HG03103 (cell line): ENCODE measurements around the gene GMDS.

Experiments used
- ATAC-seq: cut with Tn5 transposase; IDR thresholded peaks from one replicate; pipeline ENCODE4 v1.9.1; 2021; ENCODE audit warnings: low read depth; ENCODE audit not compliant: unreplicated experiment

The GMDS gene

DNA sequence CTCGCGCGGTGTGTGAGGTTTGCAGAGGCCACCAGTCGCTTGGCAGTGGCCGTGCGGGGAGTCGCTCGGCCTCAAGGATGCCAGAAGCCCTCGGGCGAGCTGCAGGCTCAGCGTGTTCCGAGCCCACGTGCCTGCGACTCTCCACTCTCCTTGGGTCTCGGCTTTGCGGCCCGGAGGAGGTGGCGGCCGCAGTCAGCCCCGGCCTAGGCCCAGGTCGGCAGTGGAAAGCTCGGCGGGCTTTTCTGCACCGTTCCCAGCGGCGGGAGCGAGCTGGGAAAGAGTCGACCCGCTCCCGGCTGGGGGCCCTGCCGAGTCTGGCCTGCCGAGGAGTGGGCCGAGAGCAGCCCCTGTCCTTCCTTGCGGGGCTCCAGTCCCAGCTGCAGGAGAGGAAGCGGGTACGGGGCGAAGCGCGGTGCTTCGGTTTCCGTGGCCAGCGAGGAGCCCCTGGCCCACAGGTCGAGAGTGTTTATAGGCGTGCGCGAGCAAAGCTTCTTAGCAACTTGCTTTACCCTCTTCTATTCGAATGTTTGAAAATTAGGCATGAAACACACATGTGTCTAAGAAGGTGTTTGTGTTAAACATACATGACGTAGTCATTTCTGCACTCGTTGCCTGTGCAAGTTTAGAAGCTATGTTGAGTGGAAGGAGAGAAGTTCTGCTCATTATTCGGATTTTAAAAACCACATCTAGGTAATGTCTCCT lies 630.1 kb downstream of the GMDS start:
- ATAC-seq = no peak

DNA sequence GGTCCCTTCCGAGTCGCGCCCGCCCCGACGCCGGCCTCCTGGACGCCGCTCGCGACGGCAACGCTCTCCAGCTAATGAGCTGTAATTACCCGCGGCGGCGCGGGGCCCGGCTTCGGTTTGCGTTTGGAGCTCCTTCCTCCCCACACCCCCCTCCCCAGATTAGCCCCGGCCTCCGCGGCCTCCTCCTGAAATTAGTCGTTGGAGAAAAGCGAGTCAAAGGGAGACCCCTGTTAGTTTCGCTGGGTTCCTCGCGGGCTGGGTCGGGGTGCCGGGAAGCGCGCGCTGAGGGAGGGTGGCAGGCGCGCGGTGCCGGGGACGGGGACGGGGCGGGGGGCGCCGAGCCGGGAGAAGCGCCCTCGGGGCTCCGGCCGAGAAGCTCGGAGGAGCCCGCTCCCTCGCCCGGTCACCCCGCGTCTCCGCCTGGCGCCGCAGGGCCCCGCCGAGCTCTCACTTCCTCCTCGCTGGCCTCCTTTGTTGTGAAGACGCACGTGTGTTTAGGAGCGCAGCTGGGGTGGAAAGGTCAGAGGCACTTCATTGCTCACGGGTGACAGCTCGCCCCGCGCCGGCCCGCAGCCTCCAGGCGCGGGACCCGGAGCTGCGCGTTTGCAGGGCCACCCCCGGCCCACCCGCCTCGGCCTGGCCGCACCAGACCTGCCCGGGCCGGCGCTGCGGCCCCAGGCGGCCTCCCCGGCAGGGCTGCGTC lies 630.8 kb downstream of the GMDS start:
- no peak for ATAC-seq

DNA sequence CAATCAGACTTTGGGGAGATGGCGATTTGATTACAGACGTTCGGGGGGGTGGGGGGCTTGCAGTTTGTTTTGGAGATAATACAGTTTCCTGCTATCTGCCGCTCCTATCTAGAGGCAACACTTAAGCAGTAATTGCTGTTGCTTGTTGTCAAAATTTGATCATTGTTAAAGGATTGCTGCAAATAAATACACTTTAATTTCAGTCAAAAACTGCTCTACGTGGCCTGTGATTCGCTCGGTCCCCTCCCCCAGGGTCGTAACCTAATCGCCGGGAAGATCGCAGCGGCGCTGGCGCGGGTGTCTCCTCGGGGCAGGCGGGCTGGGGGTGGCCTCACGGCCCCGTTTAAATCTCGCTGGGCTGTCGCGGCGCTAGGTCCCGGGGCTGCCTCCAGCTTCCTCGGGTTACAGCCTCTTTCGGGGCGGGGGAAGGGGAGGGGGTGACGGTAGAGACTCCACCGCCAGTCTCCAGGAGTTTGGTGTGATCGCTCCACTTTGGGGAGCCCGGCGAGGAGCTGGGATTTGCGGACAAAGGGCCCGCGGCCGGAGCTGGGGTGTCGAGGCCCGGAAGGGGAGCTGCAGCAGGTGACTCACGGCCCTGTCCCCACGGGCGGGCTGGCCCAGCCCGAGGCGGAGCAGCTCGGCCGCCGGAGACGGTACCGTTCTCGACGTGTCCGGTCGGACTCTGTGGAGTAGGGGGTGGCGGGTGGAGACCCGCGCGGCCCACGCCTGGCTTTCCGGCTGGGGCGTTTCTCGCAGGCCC lies 631.5 kb downstream of the GMDS start:
- no peak for ATAC-seq

DNA sequence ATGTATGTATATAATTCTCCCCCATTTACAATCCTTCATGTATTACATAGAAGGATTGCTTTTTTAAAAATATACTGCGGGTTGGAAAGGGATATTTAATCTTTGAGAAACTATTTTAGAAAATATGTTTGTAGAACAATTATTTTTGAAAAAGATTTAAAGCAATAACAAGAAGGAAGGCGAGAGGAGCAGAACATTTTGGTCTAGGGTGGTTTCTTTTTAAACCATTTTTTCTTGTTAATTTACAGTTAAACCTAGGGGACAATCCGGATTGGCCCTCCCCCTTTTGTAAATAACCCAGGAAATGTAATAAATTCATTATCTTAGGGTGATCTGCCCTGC lies 632.1 kb downstream of the GMDS start:
- ATAC-seq = no peak

DNA sequence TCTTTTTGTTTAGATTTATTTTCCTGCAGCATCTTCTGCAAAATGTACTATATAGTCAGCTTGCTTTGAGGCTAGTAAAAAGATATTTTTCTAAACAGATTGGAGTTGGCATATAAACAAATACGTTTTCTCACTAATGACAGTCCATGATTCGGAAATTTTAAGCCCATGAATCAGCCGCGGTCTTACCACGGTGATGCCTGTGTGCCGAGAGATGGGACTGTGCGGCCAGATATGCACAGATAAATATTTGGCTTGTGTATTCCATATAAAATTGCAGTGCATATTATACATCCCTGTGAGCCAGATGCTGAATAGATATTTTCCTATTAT lies 632.5 kb downstream of the GMDS start:
- no peak for ATAC-seq

DNA sequence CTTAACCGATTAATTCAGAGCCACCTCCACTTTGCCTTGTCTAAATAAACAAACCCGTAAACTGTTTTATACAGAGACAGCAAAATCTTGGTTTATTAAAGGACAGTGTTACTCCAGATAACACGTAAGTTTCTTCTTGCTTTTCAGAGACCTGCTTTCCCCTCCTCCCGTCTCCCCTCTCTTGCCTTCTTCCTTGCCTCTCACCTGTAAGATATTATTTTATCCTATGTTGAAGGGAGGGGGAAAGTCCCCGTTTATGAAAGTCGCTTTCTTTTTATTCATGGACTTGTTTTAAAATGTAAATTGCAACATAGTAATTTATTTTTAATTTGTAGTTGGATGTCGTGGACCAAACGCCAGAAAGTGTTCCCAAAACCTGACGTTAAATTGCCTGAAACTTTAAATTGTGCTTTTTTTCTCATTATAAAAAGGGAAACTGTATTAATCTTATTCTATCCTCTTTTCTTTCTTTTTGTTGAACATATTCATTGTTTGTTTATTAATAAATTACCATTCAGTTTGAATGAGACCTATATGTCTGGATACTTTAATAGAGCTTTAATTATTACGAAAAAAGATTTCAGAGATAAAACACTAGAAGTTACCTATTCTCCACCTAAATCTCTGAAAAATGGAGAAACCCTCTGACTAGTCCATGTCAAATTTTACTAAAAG lies 633.0 kb downstream of the GMDS start:
- ATAC-seq = no peak

DNA sequence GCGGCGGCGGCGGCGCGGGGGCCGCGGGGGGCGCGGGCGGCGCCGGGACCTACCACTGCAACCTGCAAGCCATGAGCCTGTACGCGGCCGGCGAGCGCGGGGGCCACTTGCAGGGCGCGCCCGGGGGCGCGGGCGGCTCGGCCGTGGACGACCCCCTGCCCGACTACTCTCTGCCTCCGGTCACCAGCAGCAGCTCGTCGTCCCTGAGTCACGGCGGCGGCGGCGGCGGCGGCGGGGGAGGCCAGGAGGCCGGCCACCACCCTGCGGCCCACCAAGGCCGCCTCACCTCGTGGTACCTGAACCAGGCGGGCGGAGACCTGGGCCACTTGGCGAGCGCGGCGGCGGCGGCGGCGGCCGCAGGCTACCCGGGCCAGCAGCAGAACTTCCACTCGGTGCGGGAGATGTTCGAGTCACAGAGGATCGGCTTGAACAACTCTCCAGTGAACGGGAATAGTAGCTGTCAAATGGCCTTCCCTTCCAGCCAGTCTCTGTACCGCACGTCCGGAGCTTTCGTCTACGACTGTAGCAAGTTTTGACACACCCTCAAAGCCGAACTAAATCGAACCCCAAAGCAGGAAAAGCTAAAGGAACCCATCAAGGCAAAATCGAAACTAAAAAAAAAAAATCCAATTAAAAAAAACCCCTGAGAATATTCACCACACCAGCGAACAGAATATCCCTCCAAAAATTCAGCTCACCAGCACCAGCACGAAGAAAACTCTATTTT lies 633.7 kb downstream of the GMDS start:
- no peak for ATAC-seq

DNA sequence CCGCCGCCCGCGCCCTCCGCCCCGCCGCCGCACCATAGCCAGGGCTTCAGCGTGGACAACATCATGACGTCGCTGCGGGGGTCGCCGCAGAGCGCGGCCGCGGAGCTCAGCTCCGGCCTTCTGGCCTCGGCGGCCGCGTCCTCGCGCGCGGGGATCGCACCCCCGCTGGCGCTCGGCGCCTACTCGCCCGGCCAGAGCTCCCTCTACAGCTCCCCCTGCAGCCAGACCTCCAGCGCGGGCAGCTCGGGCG lies 634.2 kb downstream of the GMDS start:
- ATAC-seq = no peak

DNA sequence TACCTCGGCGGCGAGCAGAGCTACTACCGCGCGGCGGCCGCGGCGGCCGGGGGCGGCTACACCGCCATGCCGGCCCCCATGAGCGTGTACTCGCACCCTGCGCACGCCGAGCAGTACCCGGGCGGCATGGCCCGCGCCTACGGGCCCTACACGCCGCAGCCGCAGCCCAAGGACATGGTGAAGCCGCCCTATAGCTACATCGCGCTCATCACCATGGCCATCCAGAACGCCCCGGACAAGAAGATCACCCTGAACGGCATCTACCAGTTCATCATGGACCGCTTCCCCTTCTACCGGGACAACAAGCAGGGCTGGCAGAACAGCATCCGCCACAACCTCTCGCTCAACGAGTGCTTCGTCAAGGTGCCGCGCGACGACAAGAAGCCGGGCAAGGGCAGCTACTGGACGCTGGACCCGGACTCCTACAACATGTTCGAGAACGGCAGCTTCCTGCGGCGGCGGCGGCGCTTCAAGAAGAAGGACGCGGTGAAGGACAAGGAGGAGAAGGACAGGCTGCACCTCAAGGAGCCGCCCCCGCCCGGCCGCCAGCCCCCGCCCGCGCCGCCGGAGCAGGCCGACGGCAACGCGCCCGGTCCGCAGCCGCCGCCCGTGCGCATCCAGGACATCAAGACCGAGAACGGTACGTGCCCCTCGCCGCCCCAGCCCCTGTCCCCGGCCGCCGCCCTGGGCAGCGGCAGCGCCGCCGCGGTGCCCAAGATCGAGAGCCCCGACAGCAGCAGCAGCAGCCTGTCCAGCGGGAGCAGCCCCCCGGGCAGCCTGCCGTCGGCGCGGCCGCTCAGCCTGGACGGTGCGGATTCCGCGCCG lies 634.7 kb downstream of the GMDS start:
- no peak for ATAC-seq

DNA sequence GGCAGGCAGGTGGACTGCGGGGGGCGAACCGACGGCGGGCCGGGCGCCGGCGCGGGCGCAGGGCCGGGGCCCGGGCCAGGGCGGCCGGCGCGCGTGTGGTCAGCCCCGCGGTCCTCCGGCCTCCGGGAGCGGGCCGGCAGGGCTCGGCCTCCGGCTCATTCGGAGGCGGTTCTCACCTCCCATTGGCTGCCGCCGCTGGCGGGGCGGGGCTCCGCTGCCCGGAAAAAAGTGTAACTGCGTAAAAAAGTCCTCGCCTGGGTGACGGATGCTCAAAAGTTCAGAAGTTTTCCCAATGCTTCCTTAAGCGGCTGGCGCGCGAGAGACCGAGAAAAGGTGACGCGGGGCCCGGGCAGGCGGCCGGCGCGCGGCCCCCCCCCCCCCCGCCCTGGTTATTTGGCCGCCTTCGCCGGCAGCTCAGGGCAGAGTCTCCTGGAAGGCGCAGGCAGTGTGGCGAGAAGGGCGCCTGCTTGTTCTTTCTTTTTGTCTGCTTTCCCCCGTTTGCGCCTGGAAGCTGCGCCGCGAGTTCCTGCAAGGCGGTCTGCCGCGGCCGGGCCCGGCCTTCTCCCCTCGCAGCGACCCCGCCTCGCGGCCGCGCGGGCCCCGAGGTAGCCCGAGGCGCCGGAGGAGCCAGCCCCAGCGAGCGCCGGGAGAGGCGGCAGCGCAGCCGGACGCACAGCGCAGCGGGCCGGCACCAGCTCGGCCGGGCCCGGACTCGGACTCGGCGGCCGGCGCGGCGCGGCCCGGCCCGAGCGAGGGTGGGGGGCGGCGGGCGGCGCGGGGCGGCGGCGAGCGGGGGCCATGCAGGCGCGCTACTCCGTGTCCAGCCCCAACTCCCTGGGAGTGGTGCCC lies 635.5 kb downstream of the GMDS start, which contains the start of gene FOXC1:
Gene FOXC1, plus strand, starts transcription at position 268 of the 849 bp plus-strand sequence. Its CDS starts 531 bp downstream, at position 799.
- no peak for ATAC-seq

DNA sequence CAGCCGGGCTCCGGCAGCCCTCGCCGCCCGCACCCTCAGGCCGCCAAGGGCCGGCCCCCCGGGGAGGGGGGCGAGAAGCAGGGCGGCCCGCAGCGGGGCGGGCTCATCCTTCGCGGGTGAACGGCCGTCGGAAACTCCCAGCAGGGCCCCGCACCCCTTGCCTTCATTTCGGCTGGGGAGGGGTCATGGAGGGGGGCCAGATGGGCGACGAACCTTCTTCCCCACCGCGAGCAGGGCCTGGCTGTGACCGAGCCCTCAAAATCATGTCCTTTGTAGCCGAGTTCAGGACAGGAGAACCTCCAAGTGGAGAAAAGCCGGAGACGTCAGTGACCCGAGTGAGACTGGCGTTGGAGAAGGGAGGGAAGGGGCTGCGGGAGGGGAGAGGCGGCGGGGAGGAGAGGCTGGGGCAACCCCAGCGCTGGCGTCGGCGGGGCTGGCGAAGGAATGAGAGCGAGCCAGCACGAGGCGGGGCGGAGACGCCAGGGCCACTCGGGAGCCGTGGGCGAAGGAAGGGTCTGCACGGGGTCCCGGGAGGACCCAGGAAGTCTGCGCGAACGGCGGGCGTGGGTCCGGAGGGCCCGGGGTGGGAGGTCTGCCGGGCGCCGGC lies 636.3 kb downstream of the GMDS start:
- no peak for ATAC-seq

DNA sequence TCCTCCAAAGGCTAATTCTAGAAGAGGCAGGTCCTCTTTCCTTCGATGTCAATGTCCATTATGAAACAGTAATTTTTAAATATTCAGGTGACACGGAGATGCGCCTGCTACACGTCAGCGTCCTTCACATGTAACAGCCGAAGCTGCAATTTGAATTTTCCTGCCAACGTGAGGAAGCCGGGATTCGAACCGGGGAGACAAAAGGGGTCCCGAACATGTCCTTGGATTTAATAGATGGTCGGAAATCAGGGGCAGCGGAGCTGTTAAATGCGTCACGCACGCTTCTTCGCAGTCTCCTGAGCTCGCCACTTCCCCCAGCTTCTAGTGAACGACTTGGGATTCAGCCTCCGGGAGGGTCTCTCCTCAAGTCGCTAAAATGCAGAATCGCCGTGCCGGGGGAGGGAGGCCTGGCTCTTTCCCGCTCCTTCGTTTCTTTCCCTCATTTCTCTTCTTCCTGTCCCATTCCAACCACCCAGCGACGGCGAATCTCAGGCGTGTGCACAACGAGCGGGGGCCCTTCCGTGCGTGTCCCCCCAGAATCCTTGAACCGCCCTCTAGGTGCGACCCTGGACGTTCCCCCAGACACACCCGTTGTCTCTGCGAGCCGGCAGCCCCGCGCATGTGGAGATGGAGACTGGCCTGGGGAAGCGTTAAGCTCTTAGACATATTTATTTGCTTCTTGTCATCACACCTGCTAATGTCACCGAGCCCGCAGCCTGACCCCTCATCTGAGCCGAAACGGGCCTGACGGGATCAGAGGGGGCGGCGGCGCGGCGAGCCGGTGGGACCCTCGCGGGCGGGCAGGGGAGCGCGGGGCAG lies 637.0 kb downstream of the GMDS start:
- no peak for ATAC-seq

DNA sequence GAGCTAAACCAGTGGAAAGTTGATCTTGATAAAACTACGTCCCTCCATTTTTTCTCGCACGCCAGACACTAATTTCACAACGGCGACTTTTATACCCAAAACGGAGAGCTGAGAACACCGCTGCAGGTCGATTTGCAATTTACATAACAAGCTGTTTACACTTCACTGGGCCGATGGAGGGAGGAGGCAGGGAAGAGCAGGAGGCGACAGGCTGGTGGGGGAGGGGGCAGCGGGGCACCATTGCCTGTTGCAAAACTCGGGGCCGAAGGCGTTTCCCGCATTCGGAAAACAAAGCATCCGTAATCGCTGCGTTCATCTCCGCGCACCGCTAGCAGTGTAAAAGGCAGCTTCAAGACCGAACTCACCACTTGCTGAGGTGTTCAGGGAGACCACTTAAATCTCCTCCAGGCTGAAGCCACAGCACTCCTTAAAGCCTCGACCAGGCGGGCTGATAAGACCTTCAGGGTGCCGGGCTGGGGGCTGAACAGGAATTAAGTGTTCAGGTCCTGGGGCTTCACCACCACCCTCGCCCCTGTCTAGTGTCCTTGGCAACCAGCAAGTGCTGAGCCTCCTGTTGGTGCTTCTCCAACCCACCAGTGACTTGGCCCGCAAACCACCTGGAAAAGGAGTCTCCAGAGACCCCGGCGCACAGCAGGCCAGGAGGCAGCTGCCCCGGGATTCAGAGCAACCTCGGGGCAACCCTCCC lies 637.7 kb downstream of the GMDS start:
- no peak for ATAC-seq

DNA sequence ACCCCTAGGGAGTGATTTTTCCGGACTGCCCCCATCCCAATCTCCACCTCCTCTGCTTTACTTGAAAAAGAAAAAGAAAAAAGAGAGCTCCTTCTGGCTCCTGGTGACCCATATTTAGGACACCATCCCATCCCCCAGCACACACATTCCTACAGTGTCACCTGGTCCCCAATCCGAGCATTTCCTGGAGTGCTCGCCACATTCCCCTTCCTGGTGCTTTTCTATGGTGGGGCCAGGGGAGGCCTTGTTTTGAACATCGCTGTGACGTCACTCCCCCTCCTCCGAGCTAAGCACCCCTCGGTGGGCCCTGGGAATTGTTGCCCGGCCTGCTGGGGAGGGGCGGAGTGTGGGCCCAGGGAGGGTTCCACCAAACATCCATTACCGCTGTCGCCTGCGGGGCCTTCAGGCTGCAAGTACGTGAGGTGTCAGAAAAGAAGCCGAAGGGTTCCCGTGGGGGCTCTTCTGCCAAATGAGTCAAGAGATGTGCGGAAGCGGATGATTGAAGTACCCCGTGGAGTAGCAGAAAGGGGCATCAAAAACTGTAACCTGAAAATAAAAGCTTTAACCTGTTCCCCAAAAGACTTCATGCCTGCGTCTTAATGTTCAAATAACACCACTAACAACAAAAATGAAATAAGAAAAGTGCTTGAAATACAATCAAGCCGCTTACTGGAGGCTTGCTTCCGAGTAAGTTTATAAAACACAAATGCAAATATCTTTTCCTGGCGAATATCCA lies 638.5 kb downstream of the GMDS start:
- ATAC-seq = no peak

DNA sequence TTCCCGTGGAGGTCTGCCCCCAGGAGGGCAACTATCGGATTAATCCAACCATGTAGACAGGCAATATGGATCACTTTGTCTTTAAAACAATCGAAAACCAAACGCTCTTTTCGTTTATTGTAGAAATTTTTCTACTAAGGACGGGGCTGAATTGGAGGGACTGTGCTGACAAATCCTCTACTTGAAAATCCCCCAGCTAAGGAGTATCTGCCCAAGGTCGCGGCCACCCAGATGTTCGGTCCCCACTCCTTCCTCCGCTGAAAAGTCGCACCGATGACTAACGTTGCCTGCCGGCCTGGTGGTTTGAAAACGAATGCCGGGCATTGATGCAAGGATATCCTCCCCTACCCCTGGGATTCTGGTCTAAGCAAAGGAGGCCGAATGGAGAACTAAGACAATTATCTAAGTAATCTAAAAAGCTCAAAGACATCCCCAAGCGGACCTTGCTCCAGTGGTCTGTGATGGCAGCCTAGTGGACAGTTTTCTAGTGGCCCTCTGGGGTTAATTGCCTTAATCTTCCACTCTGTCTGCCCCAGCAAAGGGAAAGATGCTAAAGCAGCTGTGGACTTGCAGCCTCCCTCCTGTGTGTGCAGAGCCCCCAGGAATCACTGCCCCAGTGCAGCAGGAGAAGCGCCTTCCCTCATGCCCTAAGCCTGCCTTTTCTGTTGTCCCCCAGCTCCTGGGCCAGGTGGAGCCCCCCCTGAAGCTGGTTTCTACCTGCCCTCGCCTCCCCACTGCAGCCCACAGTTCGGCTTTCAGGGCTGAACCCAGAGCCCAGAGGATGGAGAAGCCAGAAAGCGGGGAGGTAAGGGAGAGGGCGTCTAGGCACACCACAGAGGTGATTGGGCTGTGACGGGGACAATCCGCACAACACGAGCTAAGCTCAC lies 639.3 kb downstream of the GMDS start:
- no peak for ATAC-seq
